Karpas-422 (cell line): ENCODE data around the gene EARS2. TPM values are rescaled to one million over a fixed set of nuclear protein-coding genes. Genes with fewer than 3 reads are reported as not detected.
A peak's percentile ranks its signal among the peaks of the same experiment; 100 is the strongest.
"Not testable (repeated sequence)": the region's sequence is repeated elsewhere in the genome, so short reads cannot be mapped to it uniquely, and the experiment has no call there.

Experiments
- DNase-seq: peaks from one replicate; pipeline ENCODE4 v3.0.0-alpha.2; 2015
- H2AFZ ChIP-seq: fragments of 200-600 bp; sonication (generic); 2 replicates; pipeline ENCODE4 v1.6.1; 2014; ENCODE audit warnings: antibody characterized with exemption, low read length, mixed read lengths
- H3K27ac ChIP-seq: fragments of 200-600 bp; sonication (generic); 2 replicates; pipeline ENCODE4 v1.5.1; 2014; ENCODE audit warnings: mild to moderate bottlenecking, low read length, moderate library complexity
- H3K27me3 ChIP-seq: fragments of 200-600 bp; sonication (generic); 2 replicates; pipeline ENCODE4 v1.6.1; 2014; ENCODE audit warnings: low read length, mixed read lengths
- H3K36me3 ChIP-seq: fragments of 200-600 bp; sonication (generic); 2 replicates; pipeline ENCODE4 v1.6.1; 2014; ENCODE audit warnings: low read length, mixed read lengths; ENCODE audit not compliant: insufficient read depth
- H3K4me1 ChIP-seq: fragments of 200-600 bp; sonication (generic); 2 replicates; pipeline ENCODE4 v1.6.1; 2014; ENCODE audit warnings: mild to moderate bottlenecking, low read length, mixed read lengths
- H3K4me2 ChIP-seq: fragments of 200-600 bp; sonication (generic); 2 replicates; pipeline ENCODE4 v1.6.1; 2014; ENCODE audit warnings: low read length, low read depth, mild to moderate bottlenecking; ENCODE audit not compliant: poor library complexity, severe bottlenecking
- H3K4me3 ChIP-seq: fragments of 200-600 bp; sonication (generic); 2 replicates; pipeline ENCODE4 v1.5.1; 2014; ENCODE audit warnings: mild to moderate bottlenecking, antibody characterized with exemption, low read length, mixed read lengths
- H3K79me2 ChIP-seq: fragments of 200-600 bp; sonication (generic); 2 replicates; pipeline ENCODE4 v1.6.1; 2014; ENCODE audit warnings: mild to moderate bottlenecking, low read length, mixed read lengths
- H3K9ac ChIP-seq: fragments of 200-600 bp; sonication (generic); 2 replicates; pipeline ENCODE4 v1.6.0; 2014; ENCODE audit warnings: low read length
- H3K9me2 ChIP-seq: fragments of 200-600 bp; sonication (generic), shearing (Covaris generic); replicated peaks from 2 replicates; pipeline ENCODE4 v1.6.0; 2014; ENCODE audit warnings: mild to moderate bottlenecking, low read length, moderate library complexity; ENCODE audit not compliant: insufficient read depth
- H3K9me3 ChIP-seq: fragments of 300-700, 200-600 bp; sonication (generic); 2 replicates; pipeline ENCODE4 v1.6.1; 2014; ENCODE audit warnings: low read length, mixed read lengths
- H4K20me1 ChIP-seq: fragments of 200-600 bp; sonication (generic); 2 replicates; pipeline ENCODE4 v1.6.1; 2014; ENCODE audit warnings: mild to moderate bottlenecking, antibody characterized with exemption, low read length, low read depth; ENCODE audit not compliant: insufficient read depth
- total RNA-seq: library from RNA; depleted of rRNA; stranded (reverse); fragments of >200 nt; shearing (Covaris generic); gene quantifications from 2 replicates; pipeline ENCODE4 v1.2.3, GENCODE V29; 2014; ENCODE audit warnings: low replicate concordance

EARS2 gene
- total RNA-seq, 1 experiment from 2014 or later, result 25.5 TPM

DNA sequence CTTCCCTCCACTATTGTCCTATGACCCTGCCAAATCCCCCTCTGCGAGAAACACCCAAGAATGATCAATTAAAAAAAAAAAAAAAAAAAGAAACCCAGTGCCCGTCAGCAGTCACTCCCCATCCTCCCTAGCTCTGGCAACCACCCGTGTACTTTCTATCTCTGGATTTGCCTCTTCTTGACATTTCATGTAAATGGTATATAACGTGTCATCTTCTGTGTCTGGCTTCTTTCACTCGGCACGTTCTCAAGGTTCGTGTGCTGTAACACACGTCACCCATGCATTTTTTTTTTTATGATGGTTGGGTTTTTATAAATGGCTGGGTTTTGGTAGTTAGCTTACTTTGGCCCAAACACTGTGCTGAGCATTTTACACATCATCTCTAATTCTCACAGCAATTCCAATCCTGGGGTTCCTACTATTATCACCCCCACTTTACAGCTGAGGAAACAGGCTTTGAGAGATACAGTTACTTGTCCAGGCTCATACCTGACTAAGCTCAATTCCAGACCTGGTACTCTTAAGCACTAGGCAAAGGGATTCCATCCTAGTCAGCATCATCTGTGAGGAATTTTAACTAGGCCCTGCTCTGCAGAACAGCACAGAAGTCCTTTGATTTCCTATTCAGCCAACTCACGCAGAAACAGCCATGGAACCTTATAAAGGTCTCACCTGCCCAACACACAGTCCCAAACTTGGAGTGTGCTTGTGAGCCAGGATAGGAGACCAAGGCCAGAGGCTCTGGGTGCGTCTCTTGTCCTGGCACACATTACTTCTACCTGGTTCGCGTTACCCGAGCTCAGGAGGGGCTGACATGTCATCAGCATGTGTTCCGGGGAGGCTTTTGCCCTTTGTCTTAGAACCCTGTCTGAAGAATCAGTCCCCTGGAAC, 27.3 kb upstream of the EARS2 start:
- Histone ChIP-seq H3K4me3 (no peak overlapping the region), H2AFZ (no peak overlapping the region), H3K4me1 (no peaks in the 10 kb centered on the region), H3K36me3 (peaks cover 26% of the 10 kb centered on the region; the same call in 1 of the 2 replicates), H3K9me2 (no peaks in the 10 kb centered on the region), H3K79me2 (peaks cover 28% of the 10 kb centered on the region), H4K20me1 (peaks cover 20% of the 10 kb centered on the region), H3K4me2 (no peak overlapping the region), H3K9me3 (no peaks in the 10 kb centered on the region), H3K27ac (no peak overlapping the region), H3K27me3 (no peaks in the 10 kb centered on the region), H3K9ac (no peak overlapping the region)
- DNase-seq, result no peak

GRCh38 chr16:23583271-23583670, 26.1 kb upstream of the EARS2 start:
- not testable (repeated sequence) for H3K4me3 ChIP-seq, H2AFZ ChIP-seq, H3K9me3 ChIP-seq, DNase-seq, H3K27me3 ChIP-seq, H3K9ac ChIP-seq, H3K4me1 ChIP-seq, H3K9me2 ChIP-seq, H3K27ac ChIP-seq, H3K4me2 ChIP-seq
- Histone ChIP-seq H4K20me1 (peaks cover 15% of the 10 kb centered on the region), H3K36me3 (peaks cover 23% of the 10 kb centered on the region; the same call in 1 of the 2 replicates), H3K79me2 (peaks cover 16% of the 10 kb centered on the region)

- H2AFZ ChIP-seq, result no peak overlapping the region
- no peak overlapping the region for H3K9ac ChIP-seq
- H3K79me2 ChIP-seq, result 0 out of 2 replicates have a peak, but pooled peaks cover 3% of the 10 kb centered on the region
- H3K36me3 ChIP-seq, result peaks cover 23% of the 10 kb centered on the region; the same call in 1 of the 2 replicates
- H4K20me1 ChIP-seq, result peaks cover 8% of the 10 kb centered on the region; the same call in 1 of the 2 replicates
- DNase-seq, result no peak
- H3K27me3 ChIP-seq, result no peaks in the 10 kb centered on the region
- H3K9me3 ChIP-seq, result no peaks in the 10 kb centered on the region
- H3K4me3 ChIP-seq, result no peak overlapping the region
- no peaks in the 10 kb centered on the region for H3K9me2 ChIP-seq
- no peak overlapping the region for H3K27ac ChIP-seq
- no peak overlapping the region for H3K4me2 ChIP-seq
- no peaks in the 10 kb centered on the region for H3K4me1 ChIP-seq
These were observed 24.6 kb upstream of the EARS2 start for GRCh38 chr16:23581764-23582163.

GRCh38 chr16:23580391-23580790, 23.2 kb upstream of the EARS2 start:
- no peaks in the 10 kb centered on the region for H3K79me2 ChIP-seq
- H3K9ac ChIP-seq, result no peak overlapping the region
- no peaks in the 10 kb centered on the region for H3K4me1 ChIP-seq
- H3K4me2 ChIP-seq, result no peak overlapping the region
- H3K27ac ChIP-seq, result no peak overlapping the region
- H3K9me2 ChIP-seq, result no peaks in the 10 kb centered on the region
- DNase-seq, result no peak
- no peak overlapping the region for H2AFZ ChIP-seq
- H3K4me3 ChIP-seq, result no peak overlapping the region
- H3K9me3 ChIP-seq, result no peaks in the 10 kb centered on the region
- peaks cover 23% of the 10 kb centered on the region; the same call in 1 of the 2 replicates for H3K36me3 ChIP-seq
- no peaks in the 10 kb centered on the region for H3K27me3 ChIP-seq
- peaks cover 5% of the 10 kb centered on the region; the same call in 1 of the 2 replicates for H4K20me1 ChIP-seq

- Histone ChIP-seq H3K9me3 (no peaks in the 10 kb centered on the region), H3K27me3 (no peaks in the 10 kb centered on the region), H4K20me1 (no peaks in the 10 kb centered on the region), H3K79me2 (no peaks in the 10 kb centered on the region), H3K4me3 (no peak overlapping the region), H3K27ac (no peak overlapping the region), H2AFZ (no peak overlapping the region), H3K9ac (no peak overlapping the region), H3K9me2 (no peaks in the 10 kb centered on the region), H3K4me2 (no peak overlapping the region), H3K36me3 (peaks cover 13% of the 10 kb centered on the region; the same call in 1 of the 2 replicates), H3K4me1 (no peaks in the 10 kb centered on the region)
- no peak for DNase-seq
These were observed 22.2 kb upstream of the EARS2 start for GRCh38 chr16:23579371-23579770.

DNA sequence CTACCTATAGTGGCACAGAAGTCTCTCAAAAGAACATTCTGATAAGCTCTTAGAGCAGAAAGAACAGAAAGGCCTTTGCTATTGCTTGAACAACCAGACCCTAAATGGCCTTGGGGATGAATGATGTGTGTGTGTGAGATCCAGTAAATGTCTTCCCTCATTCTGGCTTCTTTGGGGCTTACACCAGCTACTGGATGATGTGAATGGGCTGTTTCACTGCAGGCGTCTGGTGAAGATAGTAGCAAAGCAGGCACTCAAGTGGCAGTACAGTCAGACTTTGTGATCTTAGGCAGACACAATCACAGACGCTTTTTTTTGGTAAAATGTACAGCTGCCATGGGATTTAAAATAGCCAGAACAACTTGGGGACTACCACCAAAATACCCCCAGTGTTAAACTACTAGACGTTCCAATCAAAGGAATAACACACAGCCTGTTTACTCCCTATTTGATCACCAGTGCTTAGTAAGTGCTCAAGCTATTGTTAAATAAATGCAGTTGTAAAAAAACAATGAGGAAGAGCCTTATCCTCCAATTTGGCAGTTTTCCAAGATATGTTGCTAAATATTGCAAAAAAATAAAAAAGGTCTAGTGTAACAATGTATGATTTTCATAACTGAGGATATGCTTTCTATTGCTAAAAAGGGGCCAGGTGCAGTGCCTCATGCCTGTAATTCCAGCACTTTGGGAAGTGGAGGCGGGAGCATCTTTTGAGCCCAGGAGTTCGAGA, 21.1 kb upstream of the EARS2 start:
- no peaks in the 10 kb centered on the region for H4K20me1 ChIP-seq
- H3K79me2 ChIP-seq, result no peaks in the 10 kb centered on the region
- no peak for DNase-seq
- no peak overlapping the region for H2AFZ ChIP-seq
- H3K9me2 ChIP-seq, result no peaks in the 10 kb centered on the region
- H3K36me3 ChIP-seq, result peaks cover 11% of the 10 kb centered on the region; the same call in 1 of the 2 replicates
- no peak overlapping the region for H3K4me3 ChIP-seq
- H3K27me3 ChIP-seq, result no peaks in the 10 kb centered on the region
- no peak overlapping the region for H3K4me2 ChIP-seq
- no peaks in the 10 kb centered on the region for H3K4me1 ChIP-seq
- no peak overlapping the region for H3K9ac ChIP-seq
- H3K27ac ChIP-seq, result no peak overlapping the region
- no peaks in the 10 kb centered on the region for H3K9me3 ChIP-seq

DNA sequence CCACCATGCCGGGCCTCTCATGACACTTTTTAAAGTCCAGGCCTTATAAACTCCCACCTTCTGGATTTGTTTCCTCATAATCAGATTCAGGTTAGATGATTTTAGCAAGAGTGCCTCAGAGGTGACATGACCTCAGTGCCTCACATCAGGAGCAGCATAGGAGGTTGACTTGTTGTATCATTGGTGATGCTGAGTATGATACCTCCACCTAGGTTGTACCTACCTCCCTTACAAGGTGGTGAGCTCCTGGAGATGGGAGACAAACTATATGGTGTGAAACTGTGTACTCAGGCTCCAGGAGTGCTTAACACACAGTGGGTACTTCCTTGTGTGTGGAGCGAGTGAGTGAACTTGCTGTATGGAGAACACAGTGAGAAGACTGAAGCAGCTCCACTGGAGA, 20.3 kb upstream of the EARS2 start:
- no peaks in the 10 kb centered on the region for H3K27me3 ChIP-seq
- no peaks in the 10 kb centered on the region for H3K9me2 ChIP-seq
- H3K9me3 ChIP-seq, result no peaks in the 10 kb centered on the region
- no peak overlapping the region for H3K9ac ChIP-seq
- peaks cover 11% of the 10 kb centered on the region; the same call in 1 of the 2 replicates for H3K36me3 ChIP-seq
- no peak for DNase-seq
- H3K4me1 ChIP-seq, result no peaks in the 10 kb centered on the region
- H3K79me2 ChIP-seq, result no peaks in the 10 kb centered on the region
- H3K4me3 ChIP-seq, result no peak overlapping the region
- no peaks in the 10 kb centered on the region for H4K20me1 ChIP-seq
- H2AFZ ChIP-seq, result no peak overlapping the region
- H3K4me2 ChIP-seq, result no peak overlapping the region
- no peak overlapping the region for H3K27ac ChIP-seq

DNA sequence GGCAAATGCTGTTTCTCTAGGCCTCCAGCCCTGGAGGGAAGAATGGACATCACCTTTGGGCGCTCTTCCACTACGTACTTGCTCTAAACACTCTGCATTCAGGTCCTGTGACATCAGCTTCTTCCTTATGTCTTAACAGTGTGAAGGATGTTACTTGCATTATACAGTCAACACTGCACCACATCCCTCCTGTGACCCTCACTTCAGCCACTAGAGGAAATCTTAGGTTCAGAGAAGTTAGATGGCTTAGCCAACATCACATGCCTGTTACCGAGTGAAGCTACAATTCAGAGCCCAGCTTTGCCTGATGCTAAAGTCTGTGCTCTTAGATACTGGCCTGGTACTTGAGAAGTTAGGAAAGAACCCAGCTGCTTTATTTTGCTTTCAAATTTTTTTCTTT, 18.7 kb upstream of the EARS2 start:
- peaks cover 11% of the 10 kb centered on the region; the same call in 1 of the 2 replicates for H3K36me3 ChIP-seq
- peak; percentile 59 for DNase-seq
- no peak overlapping the region for H3K9ac ChIP-seq
- no peaks in the 10 kb centered on the region for H4K20me1 ChIP-seq
- H3K4me2 ChIP-seq, result no peak overlapping the region
- no peaks in the 10 kb centered on the region for H3K27me3 ChIP-seq
- H3K9me2 ChIP-seq, result no peaks in the 10 kb centered on the region
- no peaks in the 10 kb centered on the region for H3K79me2 ChIP-seq
- peaks cover 7% of the 10 kb centered on the region for H3K4me1 ChIP-seq
- no peak overlapping the region for H3K4me3 ChIP-seq
- no peak overlapping the region for H2AFZ ChIP-seq
- no peaks in the 10 kb centered on the region for H3K9me3 ChIP-seq
- 0 out of 2 replicates have a peak overlapping the region, but pooled peaks have one; percentile 3 for H3K27ac ChIP-seq
